OCI-LY1 (cell line): ENCODE data around the gene TLR4.

Experiments used
- H2AFZ ChIP-seq: fragments of 200-600 bp; sonication (generic), shearing (Covaris generic); 2 replicates; pipeline ENCODE4 v1.6.0; 2014; ENCODE audit warnings: antibody characterized with exemption, mild to moderate bottlenecking, low read length
- H3F3A ChIP-seq: fragments of 200-600 bp; sonication (generic), shearing (Covaris generic); 2 replicates; pipeline ENCODE4 v1.6.0; 2014; ENCODE audit warnings: mild to moderate bottlenecking, antibody characterized with exemption, low read length, moderate library complexity; ENCODE audit not compliant: insufficient read depth
- H3K27ac ChIP-seq: fragments of 200-600 bp; sonication (generic); 2 replicates; pipeline ENCODE4 v1.5.1; 2014; ENCODE audit warnings: low read length, mixed run types, mild to moderate bottlenecking, low read depth; ENCODE audit not compliant: poor library complexity, severe bottlenecking
- H3K27me3 ChIP-seq: fragments of 200-600 bp; sonication (generic); 2 replicates; pipeline ENCODE4 v1.6.0; 2014; ENCODE audit warnings: antibody characterized with exemption, mild to moderate bottlenecking, low read length, moderate library complexity; ENCODE audit not compliant: insufficient read depth
- H3K36me3 ChIP-seq: fragments of 200-600 bp; sonication (generic); 2 replicates; pipeline ENCODE4 v1.6.1; 2014; ENCODE audit warnings: mild to moderate bottlenecking, antibody characterized with exemption, low read length, moderate library complexity, mixed read lengths; ENCODE audit not compliant: insufficient read depth
- H3K4me1 ChIP-seq: fragments of 200-600 bp; sonication (generic); 2 replicates; pipeline ENCODE4 v1.5.1; 2014; ENCODE audit warnings: mild to moderate bottlenecking, low read length, moderate library complexity; ENCODE audit not compliant: insufficient read depth, severe bottlenecking
- H3K4me2 ChIP-seq: fragments of 200-600 bp; sonication (generic), shearing (Covaris generic); 2 replicates; pipeline ENCODE4 v1.6.1; 2014; ENCODE audit warnings: low read length
- H3K4me3 ChIP-seq: fragments of 200-600 bp; sonication (generic); 2 replicates; pipeline ENCODE4 v1.5.1; 2014; ENCODE audit warnings: low read length, low read depth, mild to moderate bottlenecking, mixed read lengths; ENCODE audit not compliant: poor library complexity, severe bottlenecking
- H3K79me2 ChIP-seq: fragments of 200-600 bp; shearing (Covaris generic); 2 replicates; pipeline ENCODE4 v1.6.1; 2016; ENCODE audit warnings: mixed run types, low read length, mixed read lengths; ENCODE audit not compliant: insufficient read depth
- H3K9ac ChIP-seq: fragments of 200-600 bp; sonication (generic), shearing (Covaris generic); 2 replicates; pipeline ENCODE4 v1.6.1; 2014; ENCODE audit warnings: mild to moderate bottlenecking, low read length, mixed read lengths
- H3K9me2 ChIP-seq: fragments of 200-600 bp; sonication (generic), shearing (Covaris generic); 2 replicates; pipeline ENCODE4 v1.6.1; 2014; ENCODE audit warnings: low read depth, mild to moderate bottlenecking, low read length, mixed read lengths
- H3K9me3 ChIP-seq: fragments of 200-600 bp; shearing (Covaris generic); 2 replicates; pipeline ENCODE4 v1.6.1; 2014; ENCODE audit warnings: low read length, mixed read lengths
- H4K20me1 ChIP-seq: fragments of 200-600 bp; sonication (generic), shearing (Covaris generic); 2 replicates; pipeline ENCODE4 v1.6.0; 2016; ENCODE audit warnings: mild to moderate bottlenecking, low read length; ENCODE audit not compliant: insufficient read depth
- EZH2 ChIP-seq: fragments of 200-600 bp; sonication (generic), shearing (Covaris generic); IDR thresholded peaks from 2 replicates; pipeline ENCODE4 v1.8.0; 2017; ENCODE audit warnings: borderline replicate concordance, mixed run types, mild to moderate bottlenecking, antibody characterized with exemption, low read length, moderate library complexity, mixed read lengths
- TF ChIP-seq, protein P1 (sequence below): fragments of 200-600 bp; sonication (generic), shearing (Covaris generic); IDR thresholded peaks from 2 replicates; pipeline ENCODE4 v1.5.1; 2017; ENCODE audit warnings: mild to moderate bottlenecking, antibody characterized with exemption, low read length, moderate library complexity, mixed read lengths

TLR4 gene

GRCh38 chr9:117737721-117738226 lies 33.6 kb downstream of the TLR4 start:
- no peaks in the 10 kb centered on the region for H3F3A ChIP-seq
- TF ChIP-seq EZH2, result no peak
- TF ChIP-seq, protein P1, sequence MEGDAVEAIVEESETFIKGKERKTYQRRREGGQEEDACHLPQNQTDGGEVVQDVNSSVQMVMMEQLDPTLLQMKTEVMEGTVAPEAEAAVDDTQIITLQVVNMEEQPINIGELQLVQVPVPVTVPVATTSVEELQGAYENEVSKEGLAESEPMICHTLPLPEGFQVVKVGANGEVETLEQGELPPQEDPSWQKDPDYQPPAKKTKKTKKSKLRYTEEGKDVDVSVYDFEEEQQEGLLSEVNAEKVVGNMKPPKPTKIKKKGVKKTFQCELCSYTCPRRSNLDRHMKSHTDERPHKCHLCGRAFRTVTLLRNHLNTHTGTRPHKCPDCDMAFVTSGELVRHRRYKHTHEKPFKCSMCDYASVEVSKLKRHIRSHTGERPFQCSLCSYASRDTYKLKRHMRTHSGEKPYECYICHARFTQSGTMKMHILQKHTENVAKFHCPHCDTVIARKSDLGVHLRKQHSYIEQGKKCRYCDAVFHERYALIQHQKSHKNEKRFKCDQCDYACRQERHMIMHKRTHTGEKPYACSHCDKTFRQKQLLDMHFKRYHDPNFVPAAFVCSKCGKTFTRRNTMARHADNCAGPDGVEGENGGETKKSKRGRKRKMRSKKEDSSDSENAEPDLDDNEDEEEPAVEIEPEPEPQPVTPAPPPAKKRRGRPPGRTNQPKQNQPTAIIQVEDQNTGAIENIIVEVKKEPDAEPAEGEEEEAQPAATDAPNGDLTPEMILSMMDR, result no peak
- H3K79me2 ChIP-seq, result no peaks in the 10 kb centered on the region
- H3K27me3 ChIP-seq, result 0 out of 2 replicates have a peak, but pooled peaks cover 5% of the 10 kb centered on the region
- H3K9me3 ChIP-seq, result no peaks in the 10 kb centered on the region
- H3K9me2 ChIP-seq, result no peaks in the 10 kb centered on the region
- H3K27ac ChIP-seq, result no peak overlapping the region
- no peak overlapping the region for H3K4me3 ChIP-seq
- H3K4me1 ChIP-seq, result no peaks in the 10 kb centered on the region
- H4K20me1 ChIP-seq, result no peaks in the 10 kb centered on the region
- no peak overlapping the region for H2AFZ ChIP-seq
- H3K4me2 ChIP-seq, result no peak overlapping the region
- H3K36me3 ChIP-seq, result no peaks in the 10 kb centered on the region
- no peak overlapping the region for H3K9ac ChIP-seq

DNA sequence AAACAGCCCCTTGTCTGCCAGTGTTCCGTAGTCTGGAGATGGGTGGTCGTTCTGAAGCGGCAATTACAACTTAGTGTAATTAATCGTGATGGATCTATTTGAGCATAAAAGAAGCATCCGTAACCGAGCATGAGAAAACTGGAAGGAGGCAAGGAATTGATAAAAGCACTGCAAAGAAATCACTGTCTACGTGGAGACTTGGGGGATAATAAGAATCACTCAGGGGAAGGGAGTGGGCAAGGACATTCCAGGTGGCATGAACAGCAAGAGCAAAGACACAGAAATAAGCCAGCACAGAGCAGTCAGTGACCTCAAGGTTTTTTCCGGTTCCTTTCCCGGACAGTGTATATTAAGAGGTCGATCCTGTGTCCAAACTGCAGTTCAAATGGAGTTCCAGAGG lies 35.0 kb downstream of the TLR4 start:
- no peaks in the 10 kb centered on the region for H3K79me2 ChIP-seq
- H2AFZ ChIP-seq, result no peak overlapping the region
- H3K27me3 ChIP-seq, result no peaks in the 10 kb centered on the region
- H3K9me2 ChIP-seq, result no peaks in the 10 kb centered on the region
- TF ChIP-seq EZH2, result no peak
- TF ChIP-seq, protein P1, result no peak
- no peak overlapping the region for H3K27ac ChIP-seq
- H3K4me1 ChIP-seq, result no peaks in the 10 kb centered on the region
- H3K4me3 ChIP-seq, result no peak overlapping the region
- no peaks in the 10 kb centered on the region for H3K9me3 ChIP-seq
- H3K9ac ChIP-seq, result no peak overlapping the region
- H4K20me1 ChIP-seq, result no peaks in the 10 kb centered on the region
- no peaks in the 10 kb centered on the region for H3K36me3 ChIP-seq
- H3F3A ChIP-seq, result no peaks in the 10 kb centered on the region
- H3K4me2 ChIP-seq, result no peak overlapping the region

DNA sequence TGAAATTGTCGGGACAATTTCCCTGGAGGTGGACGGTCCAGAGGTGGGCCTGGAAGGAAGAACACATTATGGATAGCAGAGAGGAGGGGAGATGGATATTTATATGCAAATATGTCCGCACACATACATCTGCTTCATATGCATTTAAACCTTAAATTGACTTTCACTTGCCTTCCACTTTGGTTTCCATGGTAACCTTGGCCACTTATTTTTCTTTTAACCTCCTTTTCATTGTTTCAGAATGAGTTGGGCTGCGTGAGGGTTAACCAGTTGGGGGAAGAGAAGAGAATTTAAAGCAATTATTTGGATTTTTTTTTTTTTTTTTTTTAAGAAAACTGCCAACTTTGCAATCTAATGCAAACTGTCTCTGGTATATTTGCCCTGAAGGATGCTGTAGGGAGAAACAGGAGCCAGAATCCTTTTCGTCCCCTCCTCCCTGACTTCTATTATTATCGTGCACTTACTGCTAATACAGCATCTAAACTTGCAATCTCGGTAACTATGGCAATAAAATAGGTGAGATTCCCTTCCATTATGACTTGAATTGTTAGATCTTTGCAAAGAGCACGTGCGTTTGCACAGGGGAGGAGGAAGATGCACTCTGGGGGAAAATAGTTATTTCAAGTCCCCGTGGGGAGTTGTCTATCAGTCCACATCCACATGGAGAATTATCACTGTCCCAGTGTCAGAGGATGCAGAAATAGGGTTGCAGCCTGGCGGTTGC lies 35.6 kb downstream of the TLR4 start:
- H3F3A ChIP-seq, result no peaks in the 10 kb centered on the region
- no peaks in the 10 kb centered on the region for H3K27me3 ChIP-seq
- H3K27ac ChIP-seq, result no peak overlapping the region
- H2AFZ ChIP-seq, result no peak overlapping the region
- no peaks in the 10 kb centered on the region for H3K36me3 ChIP-seq
- no peaks in the 10 kb centered on the region for H4K20me1 ChIP-seq
- H3K9ac ChIP-seq, result no peak overlapping the region
- H3K79me2 ChIP-seq, result no peaks in the 10 kb centered on the region
- no peak overlapping the region for H3K4me2 ChIP-seq
- H3K9me3 ChIP-seq, result no peaks in the 10 kb centered on the region
- no peak overlapping the region for H3K4me3 ChIP-seq
- H3K4me1 ChIP-seq, result no peaks in the 10 kb centered on the region
- no peaks in the 10 kb centered on the region for H3K9me2 ChIP-seq
- TF ChIP-seq EZH2, result no peak
- TF ChIP-seq, protein P1, result no peak
